Endothelial cell of umbilical vein (primary cell): ENCODE results near the gene FBXO24. TPM values are rescaled to one million over a fixed set of nuclear protein-coding genes. Genes with fewer than 3 reads are reported as not detected.

Source experiments
- BruUV-seq: library from RNA; stranded (reverse); fragments of 400-500 nt; replicated peaks from 2 replicates; lab custom pipeline; 2021; lab: Mats Ljungman, UMichigan
- CTCF ChIA-PET: fragments of 300-600, 350-600 bp; sonication (Branson Sonifier 250); formaldehyde crosslinking; loops from one replicate; lab custom pipeline; 2021; ENCODE audit warnings: antibody characterized with exemption, inconsistent platforms; lab: Charles Lee
- POLR2A ChIA-PET: fragments of 300-600, 350-600 bp; sonication (Branson Sonifier 250); formaldehyde crosslinking; loops from one replicate; lab custom pipeline; 2021; ENCODE audit warnings: antibody characterized with exemption, inconsistent platforms; lab: Charles Lee
- DNase-seq: peaks from one replicate; pipeline ENCODE4 v3.0.0-alpha.2; 2011; ENCODE audit warnings: low read depth, low spot score
- FAIRE-seq: peaks from 2 replicates; lab custom pipeline; 2011; peaks lifted over from hg19 to GRCh38; lab: Jason Lieb, UNC
- H2AFZ ChIP-seq: 2 replicates; pipeline ENCODE4 v1.6.0; 2012; ENCODE audit warnings: low read depth, low read length, control low read depth, inconsistent platforms
- H3K27ac ChIP-seq: 2 replicates; pipeline ENCODE4 v1.5.1; 2011; ENCODE audit warnings: low read depth, mild to moderate bottlenecking, control low read depth, low read length, moderate library complexity; ENCODE audit not compliant: insufficient read depth
- H3K27me3 ChIP-seq, 2 experiments: 2 replicates each; pipeline versions ENCODE4 v1.6.0 to v1.6.1; 2011; ENCODE audit warnings: low read length in 2 of 2, mixed read lengths in 1 of 2; ENCODE audit not compliant: control insufficient read depth in 2 of 2, insufficient read depth in 2 of 2
- H3K36me3 ChIP-seq, 2 experiments: 2 replicates in 1 of 2; 3 replicates in 1 of 2; pipeline ENCODE4 v1.5.1; 2011; ENCODE audit warnings: low read length in 2 of 2, mild to moderate bottlenecking in 1 of 2, moderate library complexity in 1 of 2; ENCODE audit not compliant: control insufficient read depth in 2 of 2, insufficient read depth in 2 of 2; ENCODE audit errors: extremely low read depth in 1 of 2
- H3K4me1 ChIP-seq: 3 replicates; pipeline ENCODE4 v1.5.1; 2011; ENCODE audit warnings: mild to moderate bottlenecking, low read length; ENCODE audit not compliant: control insufficient read depth, insufficient read depth; ENCODE audit errors: extremely low read depth
- H3K4me2 ChIP-seq: 2 replicates; pipeline ENCODE4 v1.6.1; 2011; ENCODE audit warnings: low read length, control low read depth, mixed read lengths; ENCODE audit not compliant: insufficient read depth
- H3K4me3 ChIP-seq, 3 experiments: fragments of 200-600 bp in 1 of 3; sonication (generic), shearing (Covaris generic) in 1 of 3; replicated peaks in 1 of 3; 2 replicates each; pipeline ENCODE4 v1.5.1; 2011 to 2016; ENCODE audit warnings: control low read depth in 3 of 3, low read length in 3 of 3, mild to moderate bottlenecking in 2 of 3, inconsistent platforms in 1 of 3, low read depth in 1 of 3, moderate library complexity in 1 of 3; ENCODE audit not compliant: insufficient read depth in 1 of 3
- H3K79me2 ChIP-seq: 2 replicates; pipeline ENCODE4 v1.6.0; 2012; ENCODE audit warnings: low read length, inconsistent platforms; ENCODE audit not compliant: control insufficient read depth, insufficient read depth
- H3K9ac ChIP-seq: replicated peaks from 2 replicates; pipeline ENCODE3; 2011; ENCODE audit warnings: low read length, control low read depth; ENCODE audit not compliant: insufficient read depth; ENCODE audit errors: extremely low read depth
- H3K9me1 ChIP-seq: replicated peaks from 3 replicates; pipeline ENCODE4 v1.6.0; 2011; ENCODE audit warnings: mild to moderate bottlenecking, low read length; ENCODE audit not compliant: control insufficient read depth, insufficient read depth; ENCODE audit errors: extremely low read depth
- H3K9me3 ChIP-seq: replicated peaks from 2 replicates; pipeline ENCODE4 v1.5.1; 2012; ENCODE audit warnings: low read length, inconsistent platforms; ENCODE audit not compliant: control insufficient read depth, insufficient read depth
- H4K20me1 ChIP-seq: replicated peaks from 2 replicates; pipeline ENCODE3; 2011; ENCODE audit warnings: mild to moderate bottlenecking, low read length; ENCODE audit not compliant: control insufficient read depth, insufficient read depth; ENCODE audit errors: extremely low read depth
- CTCF ChIP-seq, 2 donors: IDR thresholded peaks; 1 replicate in 1 of 2; 2 replicates in 1 of 2; pipeline ENCODE4 v1.5.1; 2011; ENCODE audit warnings: low read length in 2 of 2, mild to moderate bottlenecking in 2 of 2, moderate library complexity in 2 of 2, control low read depth in 1 of 2, inconsistent platforms in 1 of 2, low read depth in 1 of 2; ENCODE audit not compliant: insufficient read depth in 1 of 2; ENCODE audit errors: extremely low read depth in 1 of 2
- EZH2 ChIP-seq: IDR thresholded peaks from 2 replicates; pipeline ENCODE4 v1.6.1; 2012; ENCODE audit warnings: borderline replicate concordance, low read depth, mild to moderate bottlenecking, moderate library complexity, low read length, inconsistent platforms; ENCODE audit not compliant: severe bottlenecking
- FOS ChIP-seq: IDR thresholded peaks from 2 replicates; pipeline ENCODE4 v1.6.1; 2011; ENCODE audit warnings: mild to moderate bottlenecking, low read length, moderate library complexity, borderline replicate concordance; ENCODE audit not compliant: insufficient read depth
- GATA2 ChIP-seq: IDR thresholded peaks from 2 replicates; pipeline ENCODE4 v1.7.0; 2011; ENCODE audit warnings: low read depth, mild to moderate bottlenecking, moderate library complexity, mixed read lengths, low read length; ENCODE audit not compliant: insufficient read length, insufficient read depth
- JUN ChIP-seq: IDR thresholded peaks from 2 replicates; pipeline ENCODE4 v1.6.1; 2011; ENCODE audit warnings: borderline replicate concordance, low read depth; ENCODE audit not compliant: insufficient read length, insufficient read depth
- MAX ChIP-seq: IDR thresholded peaks from 2 replicates; pipeline ENCODE4 v1.6.1; 2011; ENCODE audit not compliant: insufficient read depth, insufficient read length
- MYC ChIP-seq: IDR thresholded peaks from one replicate; pipeline ENCODE4 v1.6.1; 2011; ENCODE audit warnings: mild to moderate bottlenecking, low read depth, low read length
- POLR2A ChIP-seq: IDR thresholded peaks from 2 replicates; pipeline ENCODE4 v1.6.1; 2012; ENCODE audit warnings: low read depth, mild to moderate bottlenecking, control low read depth, low read length
- POLR2AphosphoS5 ChIP-seq: IDR thresholded peaks from 2 replicates; pipeline ENCODE4 v1.6.1; 2012; ENCODE audit warnings: low read depth, mild to moderate bottlenecking, control low read depth, low read length, moderate library complexity; ENCODE audit not compliant: insufficient read depth
- dilution Hi-C: fragments of 300-500 bp; cut with MboI; formaldehyde crosslinking; loops from one replicate; pipeline ENCODE4 v1.15.0; 2019; ENCODE audit warnings: low sequenced_read_pairs; ENCODE audit not compliant: extremely low pct_ligation_motif_present
- intact Hi-C: fragments of 100-400 bp; cut with micrococcal nuclease; formaldehyde crosslinking; loops from one replicate; pipeline ENCODE4 v1.10.0; 2022
- polyA plus RNA-seq, 4 experiments: library from polyadenylated mRNA; depleted of rRNA in 3 of 4; stranded (reverse) in 3 of 4; unstranded in 1 of 4; fragments of >200 nt; gene quantifications; 2 replicates each; pipeline versions ENCODE4 v1.2.1 to v1.2.3, GENCODE V29; 2011 to 2012; ENCODE audit warnings: missing spikeins in 1 of 4
- total RNA-seq: library from RNA; stranded (reverse); gene quantifications from 2 replicates; pipeline ENCODE4 v1.2.3, GENCODE V29; 2021

Gene FBXO24
- total and polyA plus RNA-seq, 2 donors (not counting 3 experiments of a cell fraction or from before 2014, with no cell fraction given) = 0.37 to 0.38 TPM

- peaks cover 0 to 21% of the 10 kb centered on the region in 2 experiments for H3K36me3 ChIP-seq
- H3K9me1 ChIP-seq = no peaks in the 10 kb centered on the region
- H3K27ac ChIP-seq = no peak overlapping the region
- intact Hi-C loops = no loop called here
- DNase-seq (no peak), FAIRE-seq (no peak)
- no peaks in the 10 kb centered on the region for H3K9me3 ChIP-seq
- dilution Hi-C loops = no loop called here
- H3K79me2 ChIP-seq = no peaks in the 10 kb centered on the region
- ChIA-PET CTCF (interaction anchor here (0.7 to 3.2 kb wide), 9 partner anchors 11 to 160 kb away, joined by 3 to 34 read pairs (median 5); no protein-coding TSS in a partner anchor), POLR2A (no interaction called here)
- H3K4me2 ChIP-seq = no peak overlapping the region
- H4K20me1 ChIP-seq = no peaks in the 10 kb centered on the region
- H3K9ac ChIP-seq = no peak overlapping the region
- no TSS peak for BruUV-seq
- peaks cover 11% of the 10 kb centered on the region for H3K4me1 ChIP-seq
- H2AFZ ChIP-seq = no peak overlapping the region
- peak; percentile 17 for TF ChIP-seq POLR2A
- TF ChIP-seq MAX = no peak
- no peak for TF ChIP-seq EZH2
- TF ChIP-seq FOS = no peak
- H3K4me3 ChIP-seq = no peak overlapping the region
- H3K27me3 ChIP-seq = no peaks in the 10 kb centered on the region
Measured at GRCh38 chr7:100566018-100566531, 20.1 kb upstream of the FBXO24 start.

GRCh38 chr7:100567031-100567730, 18.9 kb upstream of the FBXO24 start:
- intact Hi-C loops = no loop called here
- dilution Hi-C loops = no loop called here
- ChIA-PET POLR2A (interaction anchor here (0.6 kb wide), 1 partner anchor 35 kb away, joined by 3 read pairs; no protein-coding TSS in a partner anchor), CTCF (interaction anchor here (0.6 to 2.3 kb wide), 5 partner anchors 18 to 158 kb away, joined by 3 to 13 read pairs (median 5); partner anchors contain the start of genes FBXO24 and LRCH4)
- FAIRE-seq = no peak
- Histone ChIP-seq H3K27me3 (no peaks in the 10 kb centered on the region), H3K27ac (no peak overlapping the region), H3K4me3 (no peak overlapping the region), H3K9me1 (no peaks in the 10 kb centered on the region), H3K79me2 (no peaks in the 10 kb centered on the region), H3K9ac (no peak overlapping the region), H3K4me1 (peaks cover 11% of the 10 kb centered on the region), H4K20me1 (no peaks in the 10 kb centered on the region), H2AFZ (no peak overlapping the region), H3K4me2 (no peak overlapping the region), H3K9me3 (no peaks in the 10 kb centered on the region), H3K36me3 (peaks cover 0 to 14% of the 10 kb centered on the region in 2 experiments)
- no peak for DNase-seq
- TF ChIP-seq JUN (no peak), MAX (no peak), FOS (no peak), MYC (no peak), POLR2AphosphoS5 (no peak), CTCF (IDR thresholded peaks at IDR 0.05; ENCODE audit: extremely low read depth in 1 of 2, insufficient read depth in 1 of 2, low read depth in 1 of 2, low read length in 2 of 2) (no peak), GATA2 (no peak), POLR2A (no peak), EZH2 (no peak)
- no TSS peak for BruUV-seq
